GM21360 (cell line): ENCODE data around the gene FARP2.
A peak's percentile ranks its signal among the peaks of the same experiment; 100 is the strongest.
"Not testable (repeated sequence)": the region's sequence is repeated elsewhere in the genome, so short reads cannot be mapped to it uniquely, and the experiment has no call there.

ENCODE experiments used
- ATAC-seq: cut with Tn5 transposase; IDR thresholded peaks from one replicate; pipeline ENCODE4 v1.9.1; 2021; ENCODE audit warnings: mild to moderate bottlenecking, moderate library complexity; ENCODE audit not compliant: unreplicated experiment

The FARP2 gene, protein sequence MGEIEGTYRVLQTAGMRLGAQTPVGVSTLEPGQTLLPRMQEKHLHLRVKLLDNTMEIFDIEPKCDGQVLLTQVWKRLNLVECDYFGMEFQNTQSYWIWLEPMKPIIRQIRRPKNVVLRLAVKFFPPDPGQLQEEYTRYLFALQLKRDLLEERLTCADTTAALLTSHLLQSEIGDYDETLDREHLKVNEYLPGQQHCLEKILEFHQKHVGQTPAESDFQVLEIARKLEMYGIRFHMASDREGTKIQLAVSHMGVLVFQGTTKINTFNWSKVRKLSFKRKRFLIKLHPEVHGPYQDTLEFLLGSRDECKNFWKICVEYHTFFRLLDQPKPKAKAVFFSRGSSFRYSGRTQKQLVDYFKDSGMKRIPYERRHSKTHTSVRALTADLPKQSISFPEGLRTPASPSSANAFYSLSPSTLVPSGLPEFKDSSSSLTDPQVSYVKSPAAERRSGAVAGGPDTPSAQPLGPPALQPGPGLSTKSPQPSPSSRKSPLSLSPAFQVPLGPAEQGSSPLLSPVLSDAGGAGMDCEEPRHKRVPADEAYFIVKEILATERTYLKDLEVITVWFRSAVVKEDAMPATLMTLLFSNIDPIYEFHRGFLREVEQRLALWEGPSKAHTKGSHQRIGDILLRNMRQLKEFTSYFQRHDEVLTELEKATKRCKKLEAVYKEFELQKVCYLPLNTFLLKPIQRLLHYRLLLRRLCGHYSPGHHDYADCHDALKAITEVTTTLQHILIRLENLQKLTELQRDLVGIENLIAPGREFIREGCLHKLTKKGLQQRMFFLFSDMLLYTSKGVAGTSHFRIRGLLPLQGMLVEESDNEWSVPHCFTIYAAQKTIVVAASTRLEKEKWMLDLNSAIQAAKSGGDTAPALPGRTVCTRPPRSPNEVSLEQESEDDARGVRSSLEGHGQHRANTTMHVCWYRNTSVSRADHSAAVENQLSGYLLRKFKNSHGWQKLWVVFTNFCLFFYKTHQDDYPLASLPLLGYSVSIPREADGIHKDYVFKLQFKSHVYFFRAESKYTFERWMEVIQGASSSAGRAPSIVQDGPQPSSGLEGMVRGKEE

DNA sequence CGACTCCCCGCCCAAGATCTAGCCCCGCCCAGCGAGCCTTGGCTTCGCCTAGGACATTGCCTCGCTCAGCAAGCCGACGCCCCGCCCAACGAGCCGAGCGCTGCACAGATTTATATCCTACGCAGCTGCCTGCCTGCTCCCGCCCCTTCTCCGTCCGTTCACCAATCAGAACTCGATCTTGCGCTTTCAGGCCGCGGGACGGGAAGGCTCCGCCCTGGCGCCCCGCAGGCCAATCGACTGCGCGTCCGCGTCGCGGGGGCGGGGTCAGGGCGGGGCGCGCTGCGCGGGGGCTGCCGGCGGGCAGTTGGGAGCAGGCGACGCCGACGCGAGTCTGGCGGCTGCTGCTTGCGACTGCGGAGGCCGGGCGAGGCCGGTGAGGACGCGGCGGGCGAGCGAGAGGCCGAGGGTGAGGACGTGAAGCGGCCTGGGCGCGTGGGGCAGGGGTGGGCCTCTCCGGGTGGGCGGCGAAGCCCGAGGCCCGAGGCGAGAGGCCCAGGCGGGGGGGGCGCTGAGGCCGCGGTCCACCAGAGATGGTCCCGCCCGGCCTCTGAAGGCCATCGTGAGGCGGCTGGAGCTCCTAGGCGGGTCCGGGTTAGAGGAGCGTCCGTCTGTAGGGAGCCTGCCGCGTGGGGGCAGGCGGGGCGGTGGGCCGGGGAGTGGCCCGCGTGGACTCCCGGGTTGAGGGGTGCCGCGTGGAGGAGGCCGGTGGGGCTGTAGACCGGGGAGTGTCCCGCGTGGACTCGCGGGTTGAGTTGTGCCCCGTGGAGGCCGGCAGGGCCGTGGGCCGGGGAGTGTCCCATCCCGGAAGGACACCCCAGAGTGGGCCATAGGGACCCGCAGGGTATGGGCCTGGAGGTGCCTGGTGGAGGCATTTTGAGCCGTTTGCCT lies at the start of gene FARP2:
Gene FARP2 (plus strand): TSS at position 303 of the 888 bp plus-strand sequence. CDS start 16,823 bp downstream, outside the sequence.
- ATAC-seq, result peak; percentile 75

DNA sequence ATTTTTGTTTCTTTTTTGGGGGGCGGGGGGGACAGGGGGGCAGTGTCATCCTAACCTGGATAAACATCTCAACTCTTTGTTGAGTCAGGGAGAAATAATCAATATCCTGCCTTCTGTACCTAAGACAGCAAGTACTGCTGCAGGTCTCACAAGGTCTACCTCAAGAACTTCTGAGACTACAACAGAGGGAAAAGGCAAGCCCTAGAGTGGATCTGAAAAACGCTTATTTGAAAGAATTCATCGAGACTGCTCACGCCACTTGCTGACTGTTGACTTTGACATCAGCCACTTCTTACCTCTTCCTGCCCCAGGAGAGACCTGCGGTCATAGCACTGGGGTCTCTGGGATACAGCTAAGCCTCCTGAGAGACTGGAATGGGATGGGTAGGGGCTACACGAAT lies 49.0 kb upstream of the FARP2 start:
- ATAC-seq, result no peak

DNA sequence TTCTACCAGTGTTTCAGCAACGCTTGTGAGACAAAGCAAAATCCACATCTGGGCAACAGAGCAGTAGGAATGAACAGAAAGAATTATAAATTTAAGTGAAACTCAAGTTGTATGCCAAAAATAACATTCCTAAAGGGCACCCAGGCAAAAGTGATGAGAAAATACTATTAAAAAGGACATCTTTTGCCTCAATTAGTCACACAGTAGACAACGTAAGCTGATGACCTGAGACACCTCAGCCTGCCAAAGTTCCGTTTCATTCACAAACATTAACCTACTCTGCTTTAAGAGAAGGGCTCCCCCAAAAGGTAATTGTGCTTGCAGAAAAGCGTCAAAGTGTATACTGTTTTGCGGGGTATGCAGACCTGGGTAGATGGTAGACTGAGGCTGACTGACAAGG lies 47.8 kb upstream of the FARP2 start:
- ATAC-seq, result no peak

DNA sequence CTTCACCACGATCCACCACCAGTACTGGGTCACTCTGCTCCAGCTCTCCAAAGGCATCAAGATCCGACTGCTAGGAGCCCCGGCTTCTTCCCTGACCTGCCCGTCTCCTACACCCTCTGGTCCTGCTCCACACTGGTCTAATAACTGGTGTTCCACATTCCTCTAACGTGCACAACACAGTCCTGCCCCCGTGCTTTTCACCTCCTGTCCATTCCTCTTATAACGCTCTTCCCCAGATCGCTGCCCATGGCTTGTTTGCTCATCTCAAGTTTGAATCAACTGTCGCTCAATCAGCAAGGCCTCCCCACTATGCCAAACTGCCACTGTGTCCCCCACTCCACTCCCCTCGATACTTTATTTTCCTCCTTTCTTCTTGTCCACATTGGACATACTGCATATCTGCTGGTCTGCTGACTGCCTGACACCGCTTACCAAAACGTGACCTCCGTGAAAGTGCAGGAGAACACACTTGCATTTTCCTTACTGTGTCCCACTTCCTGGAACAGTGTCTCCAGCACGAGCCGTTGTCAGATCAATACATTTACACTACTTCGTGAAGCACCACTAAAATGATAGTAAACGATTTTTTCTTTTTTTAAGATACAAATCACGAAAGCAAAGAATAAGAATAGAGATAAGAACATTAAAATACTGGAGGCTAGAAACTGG lies 47.1 kb upstream of the FARP2 start:
- no peak for ATAC-seq

DNA sequence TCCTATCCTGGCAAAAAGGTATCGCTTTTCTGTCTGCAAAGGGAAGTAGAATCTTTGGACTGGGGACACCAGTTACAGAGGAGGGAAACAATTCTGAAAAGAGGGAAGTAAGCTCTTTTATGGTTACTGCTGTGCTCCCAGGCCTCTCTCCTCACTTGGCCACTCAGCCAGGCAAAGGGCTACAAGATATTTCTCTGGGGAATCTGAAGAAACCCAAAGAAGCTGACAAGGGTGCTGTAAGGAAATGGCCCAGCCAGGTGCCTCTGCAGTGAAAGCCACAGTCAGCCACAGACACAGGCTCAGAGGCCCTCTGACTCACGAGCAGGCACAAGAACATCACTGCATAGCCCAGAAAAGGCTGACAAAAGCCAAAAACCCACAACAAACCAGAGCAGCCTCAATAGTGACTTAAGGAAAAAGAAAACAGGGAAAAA lies 46.4 kb upstream of the FARP2 start:
- ATAC-seq, result no peak

DNA sequence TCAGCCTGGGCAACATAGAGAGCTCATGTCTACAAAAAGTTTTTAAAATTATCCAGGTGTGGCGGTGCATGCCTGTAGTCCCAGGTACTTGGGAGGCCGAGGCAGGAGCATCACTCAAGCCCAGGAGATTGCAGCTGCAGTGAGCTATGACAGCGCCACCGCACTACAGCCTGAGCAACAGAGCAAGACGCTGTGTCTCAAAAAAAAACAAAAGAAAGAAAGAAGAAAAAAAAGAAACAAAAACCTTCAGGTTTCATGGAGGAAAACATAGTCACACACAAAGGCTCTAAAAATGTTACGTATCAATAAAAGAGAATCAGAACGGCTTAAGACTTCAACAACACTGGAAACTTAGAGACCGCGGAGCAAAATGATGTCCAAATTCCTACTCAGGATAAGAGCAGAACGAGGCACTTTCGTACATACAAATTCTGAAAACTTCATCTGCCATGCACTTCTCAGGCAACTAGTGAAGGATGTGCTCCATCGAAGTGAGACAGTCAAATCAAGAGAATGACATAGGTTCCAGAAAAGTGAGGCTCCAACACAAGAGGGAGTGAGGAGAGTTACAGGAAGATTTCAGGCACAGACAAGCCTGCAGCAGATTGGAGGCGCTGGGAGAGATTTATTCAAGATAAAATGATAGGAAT lies 45.0 kb upstream of the FARP2 start:
- ATAC-seq, result no peak

DNA sequence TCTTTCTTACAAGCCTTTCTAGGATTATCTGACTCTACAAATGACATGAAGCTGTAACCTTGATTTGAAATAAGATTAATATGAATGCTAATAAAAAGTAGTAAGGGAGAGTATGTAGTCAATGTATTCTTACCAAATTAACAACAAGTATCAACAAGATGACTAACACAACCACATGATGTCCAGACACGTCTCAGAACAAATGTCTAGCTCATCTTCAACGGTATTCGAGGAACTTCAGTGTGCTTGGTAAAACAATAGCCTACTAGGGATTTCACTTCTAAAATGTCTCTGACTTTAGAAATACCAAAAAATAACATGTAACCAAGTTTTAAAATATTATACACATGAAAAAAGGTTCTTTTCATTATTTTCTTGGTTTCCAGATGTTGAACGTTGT lies 44.0 kb upstream of the FARP2 start:
- no peak for ATAC-seq

DNA sequence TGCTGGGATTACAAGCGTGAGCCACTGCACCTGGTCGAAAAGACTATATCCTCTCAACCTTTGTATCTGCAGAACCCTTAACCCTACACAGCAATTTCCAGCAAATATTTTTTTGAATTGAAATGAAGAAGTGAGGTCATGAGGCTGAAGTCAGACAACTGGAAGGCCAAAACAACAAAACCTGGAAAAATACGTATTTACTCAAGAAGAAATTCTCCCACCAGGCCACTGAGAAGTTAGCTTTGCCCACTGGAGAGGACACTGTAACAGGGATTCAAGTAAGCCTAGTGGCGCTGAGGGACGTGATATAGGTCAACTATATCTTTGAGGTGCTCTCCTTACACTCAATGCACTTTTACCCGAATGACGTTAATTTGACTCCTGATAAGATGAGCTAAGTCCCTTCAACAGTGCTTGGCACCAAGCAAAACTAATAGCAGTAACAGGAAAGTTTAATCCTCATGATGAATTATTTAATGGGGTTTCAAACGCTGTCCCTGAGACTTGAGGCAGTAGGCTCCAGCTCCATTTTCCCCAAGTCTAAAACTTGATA lies 42.5 kb upstream of the FARP2 start:
- ATAC-seq, result no peak

DNA sequence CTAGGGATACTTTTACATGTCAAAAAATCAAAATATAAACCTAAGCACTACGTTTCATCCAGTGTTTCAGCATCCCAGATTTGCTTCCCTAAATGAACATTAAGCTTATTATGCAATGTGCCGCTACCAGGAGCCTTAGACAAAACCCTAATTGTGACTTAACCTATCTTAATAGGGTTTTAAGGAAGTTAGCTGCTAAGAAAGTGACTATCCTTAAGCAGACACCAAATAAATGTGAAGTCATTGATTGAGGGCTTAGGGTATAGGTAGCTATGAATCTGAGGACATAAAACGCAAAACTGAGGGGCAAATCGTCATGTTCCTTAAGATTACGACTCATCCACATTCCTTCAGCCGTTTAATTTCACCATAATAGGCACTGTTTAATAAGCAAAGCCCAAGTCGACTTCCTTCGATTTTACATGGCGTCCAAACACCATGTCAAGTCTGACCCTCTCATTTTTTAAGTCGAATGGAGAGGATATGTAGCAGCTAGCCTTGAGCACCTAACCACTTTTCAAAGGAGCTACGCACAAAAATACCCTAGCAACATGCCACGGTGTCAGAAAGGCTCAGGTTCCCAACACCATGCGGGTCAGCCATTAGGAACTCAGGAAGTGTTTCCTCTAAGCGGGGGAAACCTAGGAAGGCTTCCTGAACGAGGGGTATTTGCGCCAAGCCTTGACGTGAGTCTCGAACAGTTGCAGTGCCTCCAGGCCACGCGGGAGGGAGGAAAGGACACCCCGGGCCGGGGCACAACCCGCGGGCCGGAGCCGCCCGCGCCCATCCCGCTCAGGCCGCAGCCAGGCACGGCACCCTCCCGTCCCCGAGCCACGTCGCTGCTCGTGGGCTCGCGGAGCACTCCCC lies 41.6 kb upstream of the FARP2 start:
- no peak for ATAC-seq

DNA sequence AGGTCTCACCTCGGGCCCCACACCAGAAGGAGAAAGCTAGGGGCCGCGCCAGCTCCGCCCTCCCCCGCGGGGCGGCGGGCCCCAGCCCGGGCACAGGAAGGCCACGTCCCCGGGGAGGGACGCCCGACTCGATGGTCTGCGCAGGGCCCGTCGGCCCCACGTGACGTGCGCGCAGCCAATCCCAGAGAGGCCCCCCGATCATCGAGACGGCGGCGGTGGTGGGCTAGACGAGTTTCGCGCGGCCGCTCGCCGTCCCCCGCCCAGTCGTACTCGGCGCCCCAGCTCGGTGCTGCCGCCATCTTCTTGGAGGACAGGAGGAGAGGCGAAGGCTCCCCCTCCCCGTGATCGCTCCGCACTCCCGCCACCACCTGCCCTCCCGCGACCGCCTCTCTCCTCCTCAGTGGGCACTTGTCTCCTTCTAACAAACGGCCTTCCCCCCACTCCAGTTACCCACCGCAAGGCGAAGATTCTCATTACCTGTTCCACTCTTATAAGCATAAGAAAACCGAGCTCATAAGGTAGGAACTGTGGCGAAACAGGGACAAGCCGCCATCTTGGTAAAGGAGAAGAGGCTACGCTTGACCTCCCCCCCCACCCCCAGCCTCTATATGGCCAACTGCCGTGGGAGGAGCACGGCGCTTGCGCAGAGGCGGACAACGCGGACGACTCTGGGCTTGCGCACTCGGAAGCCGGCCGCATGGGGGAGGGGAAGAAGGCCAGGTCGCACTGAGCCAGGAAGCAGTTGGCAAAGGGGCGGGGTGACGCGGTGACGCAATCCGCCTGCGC lies 40.8 kb upstream of the FARP2 start, which contains the start of gene HDLBP:
Gene HDLBP (minus strand): TSS at position 580 of the 786 bp plus-strand sequence. CDS start 48,803 bp downstream, outside the sequence.
- peak; percentile 51 for ATAC-seq

DNA sequence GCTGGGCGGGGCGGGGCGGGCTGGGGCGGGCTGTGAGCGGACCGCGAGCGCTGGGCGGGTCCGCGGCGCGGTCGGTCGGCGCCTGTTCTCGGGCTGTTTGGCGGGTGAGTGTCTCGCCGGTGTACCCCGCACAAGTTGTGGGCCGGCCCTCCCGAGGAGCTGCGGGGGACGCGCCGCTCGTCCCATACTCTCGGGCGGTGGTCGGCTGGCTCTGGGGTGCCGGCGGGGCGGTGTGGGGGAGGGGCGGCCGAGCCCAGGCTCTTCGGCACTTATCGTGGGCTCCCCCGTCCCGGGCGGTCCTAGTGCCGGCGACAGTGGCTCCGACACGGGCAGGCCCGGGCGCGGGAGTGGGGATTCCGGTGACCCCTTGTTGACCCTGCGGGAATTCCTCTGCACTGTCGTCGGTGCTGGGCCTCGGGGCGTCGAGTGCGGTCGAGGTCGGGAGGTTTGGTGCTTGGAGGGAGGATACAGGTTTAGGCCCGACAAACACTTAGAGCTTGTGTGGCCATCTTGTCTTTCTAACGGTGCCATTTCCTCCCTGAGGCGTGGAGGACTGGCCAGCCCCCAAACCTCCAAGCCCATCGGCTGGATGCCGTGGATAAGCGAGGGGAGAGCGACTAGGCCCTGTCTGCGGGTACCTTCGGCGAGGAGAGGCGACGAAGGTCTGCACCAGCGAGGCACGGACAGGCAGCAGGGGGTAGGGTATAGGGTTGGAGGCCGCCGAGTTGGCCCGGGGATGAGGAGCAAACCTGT lies 40.0 kb upstream of the FARP2 start, which contains the start of gene SEPTIN2:
Gene SEPTIN2 (plus strand): TSS at position 47 of the 753 bp plus-strand sequence. CDS start 8,308 bp downstream, outside the sequence.
- ATAC-seq, result peak; percentile 34

DNA sequence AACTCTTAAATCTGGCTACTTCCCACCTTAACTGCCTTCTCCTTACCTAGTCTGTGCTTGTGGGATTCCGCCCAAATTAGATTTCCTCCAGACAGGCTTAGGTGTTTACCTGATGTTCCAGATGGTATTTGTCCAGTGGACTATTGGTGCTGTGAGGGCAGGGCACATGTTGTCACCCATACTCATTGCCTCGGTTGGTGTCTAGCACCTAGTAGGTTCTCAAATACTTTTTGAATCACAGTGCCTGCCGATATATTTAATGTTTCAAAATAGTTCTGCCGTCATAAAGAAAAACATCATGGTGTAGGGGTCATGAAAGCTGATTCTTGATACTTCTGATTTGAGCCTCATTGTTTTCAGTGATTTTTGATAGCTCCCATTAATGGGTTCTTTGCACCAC lies 39.3 kb upstream of the FARP2 start:
- no peak for ATAC-seq

DNA sequence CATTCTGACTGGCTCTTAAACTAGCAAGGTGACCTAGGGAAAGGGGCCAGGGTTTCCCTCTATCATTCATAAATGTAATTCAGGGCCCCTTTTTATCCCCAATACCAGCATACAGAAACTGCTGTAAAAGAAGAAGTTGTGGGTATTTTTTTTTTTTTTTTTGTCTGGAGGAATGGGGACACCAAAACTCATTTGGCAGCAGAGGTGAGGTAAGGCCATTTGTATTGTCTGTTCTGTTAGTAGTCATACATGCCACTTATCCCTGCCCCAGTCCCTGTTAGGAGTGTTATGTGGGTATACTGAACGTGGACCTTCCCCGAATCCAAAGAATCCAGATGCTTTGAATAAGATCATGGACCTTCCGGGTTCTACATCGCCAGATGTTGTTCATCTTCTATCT lies 38.7 kb upstream of the FARP2 start:
- no peak for ATAC-seq

DNA sequence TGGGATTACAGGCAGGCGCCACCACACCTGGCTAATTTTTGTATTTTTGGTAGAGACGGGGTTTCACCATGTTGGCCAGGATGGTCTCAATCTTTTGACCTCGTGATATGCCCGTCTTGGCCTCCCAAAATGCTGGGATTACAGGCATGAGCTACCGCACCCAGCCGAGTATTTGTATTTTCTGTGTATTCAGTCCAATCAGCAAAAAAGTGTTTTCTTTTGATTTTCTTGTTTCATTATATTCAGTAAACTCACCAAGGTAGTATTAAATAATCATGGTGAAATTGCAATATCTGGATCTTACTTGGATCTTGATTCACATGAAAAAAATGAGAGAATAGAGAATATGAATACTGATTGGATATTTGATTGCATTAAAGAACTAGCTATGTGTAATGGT lies 37.3 kb upstream of the FARP2 start:
- not testable (repeated sequence) for ATAC-seq

DNA sequence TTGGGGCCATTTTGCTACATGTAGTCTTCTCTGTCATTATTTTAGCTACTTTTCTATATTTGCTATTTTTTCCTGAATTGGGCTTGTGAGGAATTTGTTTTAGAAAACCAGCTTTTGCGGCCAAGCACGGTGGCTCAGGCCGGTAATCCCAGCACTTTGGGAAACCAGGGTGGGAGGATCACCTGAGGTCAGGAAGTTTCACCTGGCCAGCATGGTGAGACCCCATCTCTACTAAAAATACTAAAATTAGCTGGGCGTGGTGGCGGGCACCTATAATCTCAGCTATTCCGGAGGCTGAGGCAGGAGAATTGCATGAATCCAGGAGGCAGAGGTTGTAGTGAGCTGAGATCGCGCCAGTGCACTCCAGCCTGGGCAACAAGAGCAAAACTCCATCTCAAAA lies 35.7 kb upstream of the FARP2 start:
- no peak for ATAC-seq

DNA sequence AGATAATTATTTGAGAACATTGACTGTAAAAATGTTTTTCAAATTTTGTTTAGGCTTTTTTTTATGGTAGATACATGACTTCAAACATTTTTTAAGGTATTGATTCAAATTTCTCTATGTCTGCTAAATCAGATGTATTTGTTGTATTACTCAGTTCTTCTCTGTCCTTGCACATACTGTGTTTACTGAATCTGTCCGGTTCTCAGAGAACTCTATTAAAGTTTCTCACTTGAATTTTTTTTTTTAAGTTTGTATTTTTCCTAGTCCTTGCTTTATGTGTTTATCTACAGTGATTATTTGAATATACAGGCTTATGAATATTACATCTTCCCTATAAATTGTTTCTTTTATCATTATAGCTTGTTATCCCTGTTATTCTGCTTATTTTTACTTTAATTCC lies 35.1 kb upstream of the FARP2 start:
- no peak for ATAC-seq
